ENCODE data around the gene MSMO1.
A peak's percentile ranks its signal among the peaks of the same experiment; 100 is the strongest.

MSMO1 gene

DNA sequence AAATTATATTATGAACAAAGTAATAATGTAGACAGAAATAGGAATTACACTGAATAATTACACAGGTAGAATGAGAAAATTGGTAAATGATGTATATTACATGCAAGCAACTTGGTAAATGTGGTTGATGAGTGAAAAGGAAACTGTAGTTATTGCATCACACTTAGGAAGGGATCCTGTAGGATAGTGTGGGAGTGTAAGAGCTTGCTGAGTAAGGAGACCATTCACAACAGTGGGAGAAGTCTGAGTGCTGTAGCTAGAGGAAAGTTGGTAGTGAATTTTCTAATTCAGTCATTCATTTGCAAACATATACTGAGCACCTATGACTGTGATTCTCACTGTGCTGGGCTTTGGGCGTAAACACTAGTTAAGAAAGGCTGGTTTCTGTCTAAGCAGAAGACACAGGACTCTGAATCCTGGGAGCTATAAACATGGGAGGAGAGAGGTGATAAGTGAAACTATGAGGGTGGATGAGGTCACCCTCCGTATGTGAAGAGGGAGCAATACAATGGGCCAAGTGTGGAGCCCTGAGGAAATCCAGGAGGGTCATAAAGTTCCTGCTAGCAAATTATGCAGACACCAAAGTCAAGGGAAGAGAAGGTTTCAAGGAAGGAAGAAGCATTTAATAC lies 37.1 kb downstream of the MSMO1 start:
- DNase-seq = peak; percentile 43

DNA sequence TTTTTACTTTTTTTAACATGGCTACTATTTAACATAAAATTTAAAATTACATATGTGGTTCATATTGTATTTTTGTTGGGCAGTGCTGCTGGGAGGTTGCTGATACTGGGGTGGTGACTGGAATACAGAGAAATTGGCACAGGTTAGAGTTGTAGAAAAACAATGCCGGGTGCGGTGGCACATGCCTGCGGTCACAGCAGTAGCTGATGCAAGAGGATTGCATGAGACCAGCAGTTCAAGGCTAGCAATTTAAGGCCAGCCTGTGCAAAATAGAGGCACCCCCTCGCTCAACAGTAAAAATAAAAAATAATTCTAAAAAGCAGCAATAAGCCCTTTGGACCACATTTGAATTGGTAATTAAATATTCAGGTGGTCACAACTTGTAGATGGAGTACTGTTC lies 39.6 kb downstream of the MSMO1 start:
- DNase-seq = no peak

- no peak for DNase-seq
These were observed 40.6 kb downstream of the MSMO1 start for GRCh38 chr4:165368114-165368513.

DNA sequence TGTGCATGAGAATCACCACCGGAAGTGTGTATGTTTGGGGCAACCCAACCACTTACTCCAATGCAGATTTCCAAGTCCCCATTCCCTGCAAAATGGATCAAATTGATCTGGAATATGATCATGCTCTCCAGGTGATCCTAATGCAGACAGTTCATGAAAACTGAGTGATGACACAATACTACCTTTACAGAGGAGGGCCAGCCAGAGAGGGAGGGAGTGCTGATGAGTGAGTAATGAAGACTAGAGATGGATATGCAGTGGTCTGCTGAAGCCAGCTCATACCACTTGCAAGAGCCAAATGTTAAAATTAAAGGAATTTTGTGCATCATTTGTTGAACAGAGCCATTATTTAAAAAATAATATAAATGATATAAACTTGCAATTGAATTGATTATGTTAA lies 41.1 kb downstream of the MSMO1 start:
- DNase-seq = no peak

- no peak for DNase-seq
These were observed 42.1 kb downstream of the MSMO1 start for GRCh38 chr4:165369522-165369921.

DNA sequence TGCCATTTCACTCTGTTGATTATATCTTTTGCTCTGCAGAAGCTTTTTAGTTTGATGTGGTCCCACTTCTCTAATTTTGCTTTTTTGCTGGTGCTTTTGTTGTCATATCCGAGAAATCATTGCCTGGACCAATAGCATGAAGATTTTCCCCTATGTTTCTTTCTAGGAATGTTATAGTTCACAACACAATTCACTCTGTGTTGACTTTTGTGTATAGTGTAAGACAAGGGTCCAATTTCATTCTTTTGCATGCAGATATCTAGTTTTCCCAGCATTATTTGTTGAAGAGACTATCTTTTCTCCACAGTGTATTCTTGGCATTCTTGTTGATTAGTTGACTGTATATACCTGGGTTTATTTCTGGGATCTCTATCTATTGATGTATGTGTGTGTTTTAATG lies 43.1 kb downstream of the MSMO1 start:
- no peak for DNase-seq

DNA sequence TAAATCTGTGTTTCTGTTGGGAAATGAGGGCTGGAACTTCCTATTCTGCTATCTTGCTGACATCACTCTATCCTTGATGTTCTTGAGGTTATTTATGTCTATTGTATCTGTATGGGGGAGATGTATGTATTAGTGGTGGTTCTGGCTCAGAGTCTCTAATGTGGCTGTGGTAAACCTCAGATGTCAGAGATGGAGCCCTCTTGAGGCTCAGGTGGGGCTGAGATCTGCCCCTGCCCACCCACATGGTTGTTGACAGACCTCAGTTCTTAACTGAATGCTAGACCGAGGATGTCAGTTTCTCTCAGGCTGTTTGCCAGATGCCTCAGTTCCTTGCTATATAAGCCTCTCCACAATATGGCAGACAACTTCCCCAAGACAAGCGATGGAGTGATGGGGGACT lies 48.0 kb downstream of the MSMO1 start:
- DNase-seq = no peak

DNA sequence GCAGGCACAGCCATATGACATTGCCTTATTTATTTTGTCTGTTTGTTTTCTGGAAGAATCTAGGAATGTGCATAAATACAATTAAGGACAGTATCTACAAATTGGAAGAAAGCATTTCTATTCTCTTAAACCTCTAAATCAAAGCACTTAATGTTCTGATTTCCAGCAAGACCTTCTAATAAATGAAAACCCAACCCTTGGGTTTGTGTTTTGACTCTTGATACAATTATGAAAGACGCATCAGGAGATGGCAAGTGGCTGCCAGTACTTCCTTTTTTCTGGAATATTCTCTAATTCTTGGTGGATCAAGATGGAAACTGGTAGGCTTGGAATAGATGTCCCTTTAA lies 50.9 kb downstream of the MSMO1 start:
- DNase-seq = no peak

- DNase-seq = peak; percentile 79
These were observed 51.5 kb downstream of the MSMO1 start, which contains the start of gene CPE for GRCh38 chr4:165378745-165379677. TSS of gene CPE (plus strand) at chr4:165379008. CDS start at chr4:165379222, 214 bp downstream.

DNA sequence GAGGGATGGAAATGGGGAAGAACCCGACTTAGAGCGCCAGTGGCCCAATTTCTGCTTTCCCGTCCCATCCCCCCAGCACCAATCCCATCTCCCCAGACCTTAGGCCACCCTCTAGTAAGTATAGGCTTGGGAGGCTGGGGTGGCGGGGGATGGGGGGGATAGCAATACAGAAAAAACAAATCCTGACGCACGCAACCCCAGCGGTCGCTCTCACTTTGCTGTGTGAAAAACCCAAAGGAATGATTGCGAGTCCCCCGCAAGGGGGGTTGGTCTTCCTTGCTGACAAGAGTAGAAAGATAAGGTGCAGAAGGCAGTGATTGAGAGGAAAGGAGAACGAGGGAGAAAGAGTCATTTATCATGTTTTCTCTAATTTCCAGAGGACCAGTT lies 52.2 kb downstream of the MSMO1 start:
- no peak for DNase-seq

DNA sequence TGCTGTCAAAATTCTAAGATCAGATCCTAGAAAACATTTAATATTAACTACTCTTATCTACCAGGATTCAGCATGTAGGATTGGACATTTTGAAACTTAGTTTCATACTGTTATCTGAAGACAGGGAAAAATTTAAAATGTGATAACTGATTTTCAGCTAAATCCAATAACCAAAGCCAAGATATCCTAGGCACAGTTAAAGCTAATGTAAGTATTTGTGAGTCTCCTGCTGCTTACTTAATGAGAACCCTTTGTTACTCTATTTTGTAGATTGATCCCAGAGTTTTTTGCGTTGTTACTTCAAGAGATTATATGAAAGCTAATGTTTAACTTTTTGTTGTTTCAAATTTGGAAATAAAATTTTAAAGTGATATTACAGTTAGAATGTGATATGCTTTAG lies 53.3 kb downstream of the MSMO1 start:
- DNase-seq = no peak

- no peak for DNase-seq
These were observed 54.4 kb downstream of the MSMO1 start for GRCh38 chr4:165381821-165382373.

DNA sequence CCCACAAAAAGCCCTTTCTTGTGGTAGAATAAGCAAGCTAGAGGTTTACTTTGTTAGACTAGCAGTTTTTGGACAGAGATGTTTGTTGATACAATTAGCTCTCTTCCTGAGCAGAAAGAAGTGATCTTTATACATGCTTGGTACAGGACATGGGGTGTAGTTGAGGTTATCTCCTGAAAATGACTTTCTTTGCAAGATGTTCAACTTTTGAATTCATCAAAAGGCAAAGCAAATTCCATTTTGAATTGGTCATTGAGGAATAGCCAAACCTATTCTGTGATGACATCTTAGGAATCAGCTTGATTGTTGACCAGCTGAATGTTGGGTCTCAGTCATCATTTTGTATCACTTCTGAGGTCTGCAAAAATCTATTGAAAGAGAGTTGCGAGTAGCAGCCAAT lies 55.2 kb downstream of the MSMO1 start:
- no peak for DNase-seq

DNA sequence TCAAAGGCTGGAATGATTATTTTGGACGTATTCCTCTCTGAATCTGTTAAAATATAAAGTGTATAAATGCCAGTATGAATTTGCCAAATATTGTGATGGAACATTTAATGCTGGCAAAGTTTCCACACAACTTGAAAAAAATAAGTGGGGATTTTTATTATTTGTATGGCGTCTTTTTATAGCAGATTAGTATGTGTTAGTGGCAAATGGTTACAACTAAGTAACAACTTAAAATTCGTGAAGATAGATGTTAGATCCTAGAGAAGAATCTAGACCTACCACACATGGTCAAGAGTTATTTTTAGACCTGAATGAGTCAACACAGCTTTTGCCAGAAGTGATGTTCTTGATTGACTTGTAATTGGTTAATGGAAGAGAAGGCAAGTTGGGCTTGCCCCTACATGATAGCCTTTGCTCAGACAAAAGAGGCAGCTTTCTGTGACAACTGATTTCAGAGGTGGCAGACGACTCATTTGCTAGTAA lies 56.2 kb downstream of the MSMO1 start:
- peak; percentile 59 for DNase-seq

GRCh38 chr4:165384186-165384585 lies 56.7 kb downstream of the MSMO1 start:
- no peak for DNase-seq

DNA sequence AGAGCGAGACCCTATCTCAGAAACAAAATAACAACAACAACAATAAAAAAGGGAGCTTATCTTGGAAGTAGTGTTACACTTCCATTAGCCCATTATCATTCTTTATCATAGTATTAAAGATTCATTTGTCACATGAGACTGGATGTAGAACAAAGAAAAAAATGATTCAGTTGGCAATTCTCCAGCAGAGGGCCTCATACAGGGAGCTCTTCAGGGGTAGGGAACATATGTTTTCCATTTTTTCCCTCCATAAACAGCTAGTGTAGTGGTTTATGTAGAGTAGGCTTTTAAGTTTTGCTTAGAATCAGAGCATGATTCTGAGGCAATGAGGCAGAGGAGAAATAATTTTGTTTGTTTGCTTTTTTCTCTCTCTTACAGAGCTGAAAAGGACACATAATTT lies 57.1 kb downstream of the MSMO1 start:
- DNase-seq = peak; percentile 87

DNA sequence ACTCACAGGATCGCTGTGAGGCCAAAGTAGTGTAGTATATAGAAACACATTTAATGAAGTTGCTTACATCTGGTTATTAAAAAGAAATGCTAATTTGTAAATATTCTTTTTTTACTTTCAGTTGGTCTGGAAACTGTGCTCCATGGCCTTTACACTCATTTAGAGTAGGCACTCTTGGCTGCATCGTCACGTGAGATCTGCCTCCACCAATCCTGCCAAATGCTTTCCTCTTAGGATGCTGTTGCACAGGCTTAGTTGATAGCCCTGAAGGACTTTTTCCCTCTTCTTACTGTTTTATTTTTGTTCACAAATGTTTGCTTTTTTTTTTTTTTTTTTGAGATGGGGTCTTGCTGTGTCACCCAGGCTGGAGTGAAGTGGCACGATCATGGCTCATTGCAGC lies 57.7 kb downstream of the MSMO1 start:
- DNase-seq = no peak

DNA sequence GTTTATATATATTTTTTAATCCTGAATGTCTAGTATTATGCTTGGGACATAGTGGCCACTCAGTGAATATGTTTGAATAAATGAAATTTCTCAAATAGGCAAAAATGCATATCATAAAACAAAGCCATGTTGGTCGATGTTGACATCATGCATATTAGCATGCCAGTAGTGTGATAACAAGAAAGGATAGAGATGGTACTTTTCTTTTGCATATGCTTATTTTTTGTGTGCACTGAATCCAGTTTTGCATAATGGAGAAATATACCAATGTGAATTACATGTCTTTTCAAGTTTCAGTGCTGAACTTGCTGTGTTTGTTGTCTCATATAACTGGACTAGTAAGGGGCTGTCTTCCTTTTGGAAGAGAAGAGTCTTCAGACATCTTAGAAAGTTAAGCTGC lies 58.9 kb downstream of the MSMO1 start:
- no peak for DNase-seq

DNA sequence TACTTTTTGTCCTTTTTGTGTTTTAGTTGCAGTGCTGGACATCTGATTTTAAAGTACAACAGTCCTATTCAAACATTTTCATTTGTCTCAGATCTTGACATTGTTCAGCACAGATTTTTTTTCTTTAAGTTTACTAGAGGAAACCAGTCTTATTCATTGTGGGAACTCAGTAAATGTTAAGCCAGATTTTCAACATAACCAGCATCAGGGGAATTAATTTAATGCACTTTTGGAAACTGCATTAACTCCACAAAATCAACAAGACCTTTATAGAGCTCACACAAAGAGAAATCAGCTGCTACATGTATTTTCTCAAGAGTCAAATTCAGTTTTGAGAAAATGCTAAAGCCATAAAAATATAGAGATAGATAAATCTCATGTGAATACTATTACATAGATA lies 61.3 kb downstream of the MSMO1 start:
- no peak for DNase-seq

Measured in fibroblast of upper back skin (primary cell).